GM21825 (cell line): ENCODE data around the gene PTPRM.
"Not testable (repeated sequence)": the region's sequence is repeated elsewhere in the genome, so short reads cannot be mapped to it uniquely, and the experiment has no call there.

Experiments used
- ATAC-seq: cut with Tn5 transposase; IDR thresholded peaks from one replicate; pipeline ENCODE4 v1.9.1; 2021; ENCODE audit warnings: mild to moderate bottlenecking, moderate library complexity; ENCODE audit not compliant: unreplicated experiment

Gene PTPRM

DNA sequence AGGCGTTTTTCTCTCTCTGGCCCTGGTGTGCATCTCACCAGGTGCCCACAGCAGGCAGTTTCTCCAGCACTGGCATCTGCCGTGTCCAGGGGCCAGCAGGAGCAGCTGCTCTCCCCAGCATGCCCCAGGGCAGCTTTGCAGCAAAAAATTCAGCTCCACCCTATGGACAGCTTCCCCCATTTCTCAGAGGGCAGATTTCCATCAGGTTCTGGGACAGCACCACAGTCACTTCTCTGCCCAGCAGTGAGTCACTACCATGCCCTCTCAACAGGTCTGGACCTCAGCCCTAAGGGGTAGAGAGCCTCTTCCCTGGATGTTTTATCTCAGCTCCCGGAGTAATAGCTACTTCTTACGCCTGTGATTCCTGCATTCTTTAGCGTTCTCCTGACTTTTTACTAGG is 871.9 kb downstream of the PTPRM start:
- ATAC-seq: no peak

DNA sequence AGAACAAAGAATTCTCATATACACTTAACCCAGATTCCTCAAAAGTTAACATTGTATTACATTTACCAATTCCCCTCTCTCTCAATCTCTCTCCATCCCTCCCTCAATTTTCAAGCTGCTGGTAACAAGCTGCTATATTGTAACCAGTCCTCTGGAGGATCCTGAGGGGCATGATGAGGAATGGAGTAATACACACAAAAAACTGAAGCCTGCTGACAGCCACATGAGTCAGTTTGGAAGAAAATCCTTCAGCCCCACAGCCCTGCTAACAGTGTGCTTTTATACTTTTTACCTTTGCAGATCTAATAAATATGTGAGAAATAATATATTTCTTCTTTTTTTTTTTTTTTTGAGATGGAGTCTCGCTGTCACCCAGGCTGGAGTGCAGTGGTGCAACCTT is 876.4 kb downstream of the PTPRM start:
- no peak for ATAC-seq

GRCh38 chr18:8446936-8447335 is 879.8 kb downstream of the PTPRM start:
- not testable (repeated sequence) for ATAC-seq

DNA sequence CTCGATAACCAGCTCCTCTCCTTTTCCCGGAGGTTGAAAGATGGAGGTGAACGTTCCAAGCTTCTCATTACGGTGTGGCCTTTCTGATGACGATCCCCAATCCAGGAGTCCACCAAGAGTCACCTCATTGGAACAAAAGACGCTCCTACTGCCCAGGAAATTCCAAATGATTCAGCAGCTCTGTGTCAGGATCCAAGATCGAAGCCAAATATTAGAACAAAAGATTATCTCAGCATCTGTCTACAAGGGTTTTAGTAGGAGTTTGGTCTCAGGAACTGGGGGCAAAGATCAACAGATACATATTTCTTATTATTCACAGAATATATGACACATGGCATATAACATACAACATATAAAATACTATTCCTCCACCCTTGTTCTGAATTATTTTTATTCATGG is 881.0 kb downstream of the PTPRM start:
- ATAC-seq: no peak

GRCh38 chr18:8450013-8450412 is 882.9 kb downstream of the PTPRM start:
- no peak for ATAC-seq

DNA sequence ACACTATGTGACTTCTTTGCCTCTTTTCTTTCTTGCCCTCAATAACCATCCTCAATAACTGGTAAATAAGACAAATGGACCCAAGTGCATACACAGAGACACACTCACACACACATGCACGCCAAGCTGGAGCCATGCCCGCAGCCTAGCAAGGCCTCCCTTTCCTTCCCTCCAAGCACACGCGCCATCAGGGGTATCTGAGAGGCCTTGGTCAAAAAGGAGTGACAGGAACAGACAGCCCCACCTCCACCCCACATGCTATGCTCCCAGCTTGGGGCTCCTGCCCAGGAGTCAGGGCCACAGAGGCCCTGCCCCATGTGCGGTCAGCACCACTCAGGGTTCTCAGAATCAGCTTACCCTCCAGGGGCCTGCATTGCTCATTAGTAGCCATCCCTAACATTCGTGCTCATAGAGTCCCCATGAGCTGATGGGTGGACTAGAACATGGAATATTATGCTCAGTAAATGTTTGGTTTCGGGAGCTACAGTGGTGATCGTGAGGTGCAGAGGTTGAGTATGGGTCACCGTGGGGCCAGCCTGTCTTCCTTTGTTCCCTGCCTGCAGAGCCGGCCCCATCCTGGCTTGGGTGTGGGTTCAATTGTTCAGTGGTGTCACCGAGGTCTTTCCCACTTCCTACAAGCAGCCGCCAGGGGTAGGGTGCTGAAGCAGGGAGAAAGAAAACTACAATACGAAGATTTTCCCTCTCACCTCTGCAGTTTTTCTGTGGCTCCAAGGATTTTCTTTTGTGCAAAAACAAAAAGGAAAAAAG is 884.0 kb downstream of the PTPRM start:
- no peak for ATAC-seq

DNA sequence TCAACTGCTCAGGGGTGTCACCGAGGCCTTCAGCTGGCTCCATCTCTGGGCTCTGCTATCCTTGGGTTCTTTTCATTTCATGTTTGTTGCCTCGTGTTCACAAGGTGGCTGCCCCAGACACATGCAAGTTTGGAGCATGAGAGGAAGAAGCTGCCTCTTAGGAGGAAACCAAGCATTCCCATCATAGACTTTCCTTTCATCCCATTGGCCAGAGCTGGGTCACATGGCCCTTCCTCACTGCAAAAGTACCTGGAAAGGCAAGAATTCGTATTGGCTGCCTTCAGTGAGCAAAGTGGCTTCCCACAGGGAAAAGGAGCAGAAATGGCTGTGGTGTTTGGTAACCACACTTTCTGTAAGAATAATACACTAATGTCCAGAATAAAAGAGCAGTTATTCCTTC is 886.4 kb downstream of the PTPRM start:
- no peak for ATAC-seq

DNA sequence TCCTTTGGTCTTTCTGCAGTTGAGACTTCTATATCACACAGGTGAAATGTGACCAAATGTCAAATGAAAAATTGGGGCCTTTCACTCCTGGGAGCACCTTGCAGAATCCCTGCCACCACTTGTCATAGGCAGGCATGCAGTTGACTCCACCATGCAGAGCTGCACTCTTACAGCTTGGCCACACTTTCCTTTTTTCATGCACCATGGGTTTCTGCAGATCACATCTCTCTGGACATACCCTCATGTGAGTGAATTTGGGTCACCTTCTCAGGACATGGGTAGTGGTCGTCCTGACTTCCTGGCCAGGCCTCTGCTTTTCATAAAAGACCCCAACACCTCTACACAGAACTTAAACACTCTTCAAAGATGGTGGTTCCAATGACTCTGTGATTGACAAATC is 887.0 kb downstream of the PTPRM start:
- ATAC-seq: no peak

GRCh38 chr18:8455661-8456614 is 888.8 kb downstream of the PTPRM start:
- ATAC-seq: no peak
